K562 (cell line): ENCODE data around the gene PTTG1IP. TPM values are rescaled to one million over a fixed set of nuclear protein-coding genes. Genes with fewer than 3 reads are reported as not detected.

ENCODE experiments used
- CHD1 ChIP-seq: fragments of 200-600 bp; sonication (generic); IDR thresholded peaks from one replicate; pipeline ENCODE4 v1.6.1; 2012; ENCODE audit warnings: mild to moderate bottlenecking, moderate library complexity, low read length, inconsistent platforms
- GATAD2B ChIP-seq: fragments of 450-650 bp; IDR thresholded peaks from 2 replicates; pipeline ENCODE4 v1.6.1; 2017; ENCODE audit warnings: mild to moderate bottlenecking, borderline replicate concordance
- RCOR1 ChIP-seq, 2 experiments: IDR thresholded peaks; 2 replicates each; pipeline ENCODE4 v1.6.1; 2012; ENCODE audit warnings: low read depth in 2 of 2, low read length in 2 of 2, borderline replicate concordance in 1 of 2, improper control_type of control experiment in 1 of 2
- SMARCC2 ChIP-seq: fragments of 450-650 bp; IDR thresholded peaks from 2 replicates; pipeline ENCODE4 v1.6.1; 2017; ENCODE audit warnings: antibody characterized with exemption, moderate library complexity, mild to moderate bottlenecking, low read depth
- YY1 ChIP-seq, 3 experiments: IDR thresholded peaks; 2 replicates each; pipeline ENCODE4 v1.6.1; 2011; ENCODE audit warnings: low read length in 2 of 3, mild to moderate bottlenecking in 2 of 3, moderate library complexity in 2 of 3, borderline replicate concordance in 1 of 3, control low read depth in 1 of 3, low read depth in 1 of 3; ENCODE audit not compliant: insufficient read depth in 3 of 3, insufficient replicate concordance in 2 of 3, control insufficient read depth in 1 of 3, insufficient read length in 1 of 3; ENCODE audit errors: extremely low read depth in 1 of 3
- ZNF165 ChIP-seq: fragments of 250-450 bp; sonication (Bioruptor Pico); IDR thresholded peaks from 2 replicates; pipeline ENCODE4 v1.4.0; 2020; ENCODE audit warnings: borderline replicate concordance
- ZNF316 ChIP-seq: fragments of 450-650 bp; IDR thresholded peaks from 2 replicates; pipeline ENCODE4 v1.6.1; 2016
- polyA plus RNA-seq, 8 experiments: library from polyadenylated mRNA; depleted of rRNA in 4 of 8; stranded (reverse) in 5 of 8; unstranded in 3 of 8; fragments of >200 nt; fragmentation: Nextera tagmentation in 2 of 8; fragmentation: Illumina TruSeq in 1 of 8; extraction: Ambion mirVana in 2 of 8; extraction: Trizol in 1 of 8; gene quantifications; 2 replicates each; pipeline versions ENCODE4 v1.2.1 to v1.2.3, GENCODE V29; 2011 to 2014; ENCODE audit warnings: inconsistent platforms in 1 of 8, missing spikeins in 1 of 8
- total RNA-seq, 7 experiments: library from RNA; depleted of rRNA in 6 of 7; stranded (reverse); fragments of >200 nt in 6 of 7; fragmentation: Illumina TruSeq in 2 of 7; extraction: Trizol in 2 of 7; gene quantifications; 2 replicates each; pipeline versions ENCODE4 v1.2.1 to v1.2.3, GENCODE V29; 2011 to 2021; ENCODE audit warnings: low replicate concordance in 1 of 7
- TF ChIP-seq, protein P1 (sequence below), 2 experiments: fragments of 450-650 bp in 1 of 2; sonication (generic) in 1 of 2; formaldehyde crosslinking in 1 of 2; IDR thresholded peaks; 2 replicates each; pipeline versions ENCODE4 v1.7.1 to v1.9.0; 2016 to 2022; ENCODE audit warnings: inconsistent platforms in 1 of 2, mild to moderate bottlenecking in 1 of 2, missing genetic modification reagents in 1 of 2
- TF ChIP-seq, protein P2 (sequence below), 2 experiments: IDR thresholded peaks; 2 replicates each; pipeline ENCODE4 v1.6.1; 2012; ENCODE audit warnings: improper control_type of control experiment in 2 of 2, low read depth in 2 of 2, low read length in 2 of 2, borderline replicate concordance in 1 of 2
- TF ChIP-seq, protein P3 (sequence below): fragments of 450-650 bp; IDR thresholded peaks from one replicate; pipeline ENCODE4 v1.6.1; 2018; ENCODE audit warnings: mild to moderate bottlenecking, moderate library complexity; ENCODE audit not compliant: partially characterized antibody

PTTG1IP gene
- total and polyA plus RNA-seq, 9 of the 15 experiments (the other 6 are each of a cell fraction or from before 2014, with no cell fraction given): 5.0 to 99.3 (median 82.4) TPM

DNA sequence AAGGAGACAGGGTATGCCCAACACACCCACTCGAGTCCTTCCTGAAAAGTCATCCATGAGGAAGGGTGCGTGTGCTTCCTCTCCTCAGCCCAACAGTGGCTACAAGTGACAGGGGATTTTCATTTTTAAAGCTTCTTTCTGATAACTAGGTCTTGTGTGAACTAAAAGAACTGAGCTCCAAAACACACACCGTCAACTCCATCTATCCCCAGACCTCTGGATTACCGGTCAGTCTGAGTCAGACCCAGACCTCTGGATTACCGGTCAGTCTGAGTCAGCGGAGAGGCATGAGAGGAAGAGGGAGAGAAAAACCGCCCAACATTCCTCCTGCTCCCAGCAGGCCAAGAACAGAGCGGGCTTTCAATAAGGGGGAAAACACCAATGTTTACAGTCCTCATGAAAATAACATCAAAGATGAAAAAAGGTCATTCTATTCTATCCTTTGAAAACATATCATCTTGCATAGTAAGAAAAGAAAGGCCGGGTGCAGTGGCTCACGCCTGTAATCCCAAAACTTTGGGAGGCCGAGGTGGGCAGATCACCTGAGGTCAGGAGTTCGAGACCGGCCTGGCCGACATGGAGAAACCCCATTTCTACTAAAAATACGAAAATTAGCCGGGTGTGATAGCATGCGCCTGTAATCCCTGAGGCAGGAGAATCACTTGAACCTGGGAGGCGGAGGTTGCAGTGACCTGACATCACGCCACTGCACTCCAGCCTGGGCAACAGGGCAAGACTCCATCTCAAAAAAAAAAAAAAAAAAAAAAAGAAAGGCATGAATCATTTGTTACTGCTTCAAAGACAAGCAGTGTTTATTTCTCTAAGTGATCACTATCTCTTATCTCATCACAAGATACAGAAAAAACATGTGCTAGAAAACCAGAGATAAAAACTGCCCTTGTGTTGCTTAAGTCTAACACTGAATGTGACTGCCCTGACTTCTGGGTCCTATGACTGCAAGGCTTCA lies 3.4 kb downstream of the PTTG1IP start (continued):
- TF ChIP-seq RCOR1 (IDR thresholded peaks at IDR 0.05; ENCODE audit: borderline replicate concordance in 1 of 2, low read depth in 2 of 2, low read length in 2 of 2) (peak in 1 of 2 experiments; percentile 53; a peak in 1 of 4 replicates), YY1 (IDR thresholded peaks at IDR 0.05; ENCODE audit: borderline replicate concordance in 1 of 3, control insufficient read depth in 1 of 3, extremely low read depth in 1 of 3, insufficient read depth in 3 of 3, insufficient read length in 1 of 3, insufficient replicate concordance in 2 of 3, low read depth in 1 of 3, low read length in 2 of 3) (peak in 1 of 3 experiments; percentile 24), ZNF316 (0 out of 2 replicates have a peak, but pooled peaks have one; percentile 5), GATAD2B (0 out of 2 replicates have a peak, but pooled peaks have one; percentile 32), CHD1 (no peak), ZNF165 (no peak), SMARCC2 (peak; percentile 41; the same call in 1 of the 2 replicates)
- TF ChIP-seq, protein P1, sequence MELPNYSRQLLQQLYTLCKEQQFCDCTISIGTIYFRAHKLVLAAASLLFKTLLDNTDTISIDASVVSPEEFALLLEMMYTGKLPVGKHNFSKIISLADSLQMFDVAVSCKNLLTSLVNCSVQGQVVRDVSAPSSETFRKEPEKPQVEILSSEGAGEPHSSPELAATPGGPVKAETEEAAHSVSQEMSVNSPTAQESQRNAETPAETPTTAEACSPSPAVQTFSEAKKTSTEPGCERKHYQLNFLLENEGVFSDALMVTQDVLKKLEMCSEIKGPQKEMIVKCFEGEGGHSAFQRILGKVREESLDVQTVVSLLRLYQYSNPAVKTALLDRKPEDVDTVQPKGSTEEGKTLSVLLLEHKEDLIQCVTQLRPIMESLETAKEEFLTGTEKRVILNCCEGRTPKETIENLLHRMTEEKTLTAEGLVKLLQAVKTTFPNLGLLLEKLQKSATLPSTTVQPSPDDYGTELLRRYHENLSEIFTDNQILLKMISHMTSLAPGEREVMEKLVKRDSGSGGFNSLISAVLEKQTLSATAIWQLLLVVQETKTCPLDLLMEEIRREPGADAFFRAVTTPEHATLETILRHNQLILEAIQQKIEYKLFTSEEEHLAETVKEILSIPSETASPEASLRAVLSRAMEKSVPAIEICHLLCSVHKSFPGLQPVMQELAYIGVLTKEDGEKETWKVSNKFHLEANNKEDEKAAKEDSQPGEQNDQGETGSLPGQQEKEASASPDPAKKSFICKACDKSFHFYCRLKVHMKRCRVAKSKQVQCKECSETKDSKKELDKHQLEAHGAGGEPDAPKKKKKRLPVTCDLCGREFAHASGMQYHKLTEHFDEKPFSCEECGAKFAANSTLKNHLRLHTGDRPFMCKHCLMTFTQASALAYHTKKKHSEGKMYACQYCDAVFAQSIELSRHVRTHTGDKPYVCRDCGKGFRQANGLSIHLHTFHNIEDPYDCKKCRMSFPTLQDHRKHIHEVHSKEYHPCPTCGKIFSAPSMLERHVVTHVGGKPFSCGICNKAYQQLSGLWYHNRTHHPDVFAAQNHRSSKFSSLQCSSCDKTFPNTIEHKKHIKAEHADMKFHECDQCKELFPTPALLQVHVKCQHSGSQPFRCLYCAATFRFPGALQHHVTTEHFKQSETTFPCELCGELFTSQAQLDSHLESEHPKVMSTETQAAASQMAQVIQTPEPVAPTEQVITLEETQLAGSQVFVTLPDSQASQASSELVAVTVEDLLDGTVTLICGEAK (IDR thresholded peaks at IDR 0.05): peak; percentile 38; the same call in 1 of the 2 replicates
- TF ChIP-seq, protein P1 (CRISPR knock-in tag; IDR thresholded peaks at IDR 0.05): no peak
- TF ChIP-seq, protein P2, sequence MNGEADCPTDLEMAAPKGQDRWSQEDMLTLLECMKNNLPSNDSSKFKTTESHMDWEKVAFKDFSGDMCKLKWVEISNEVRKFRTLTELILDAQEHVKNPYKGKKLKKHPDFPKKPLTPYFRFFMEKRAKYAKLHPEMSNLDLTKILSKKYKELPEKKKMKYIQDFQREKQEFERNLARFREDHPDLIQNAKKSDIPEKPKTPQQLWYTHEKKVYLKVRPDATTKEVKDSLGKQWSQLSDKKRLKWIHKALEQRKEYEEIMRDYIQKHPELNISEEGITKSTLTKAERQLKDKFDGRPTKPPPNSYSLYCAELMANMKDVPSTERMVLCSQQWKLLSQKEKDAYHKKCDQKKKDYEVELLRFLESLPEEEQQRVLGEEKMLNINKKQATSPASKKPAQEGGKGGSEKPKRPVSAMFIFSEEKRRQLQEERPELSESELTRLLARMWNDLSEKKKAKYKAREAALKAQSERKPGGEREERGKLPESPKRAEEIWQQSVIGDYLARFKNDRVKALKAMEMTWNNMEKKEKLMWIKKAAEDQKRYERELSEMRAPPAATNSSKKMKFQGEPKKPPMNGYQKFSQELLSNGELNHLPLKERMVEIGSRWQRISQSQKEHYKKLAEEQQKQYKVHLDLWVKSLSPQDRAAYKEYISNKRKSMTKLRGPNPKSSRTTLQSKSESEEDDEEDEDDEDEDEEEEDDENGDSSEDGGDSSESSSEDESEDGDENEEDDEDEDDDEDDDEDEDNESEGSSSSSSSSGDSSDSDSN (IDR thresholded peaks at IDR 0.05; ENCODE audit: borderline replicate concordance in 1 of 2, low read depth in 2 of 2, low read length in 2 of 2): peak; percentile 65 to 90; a peak in 3 of 4 replicates
- TF ChIP-seq, protein P3, sequence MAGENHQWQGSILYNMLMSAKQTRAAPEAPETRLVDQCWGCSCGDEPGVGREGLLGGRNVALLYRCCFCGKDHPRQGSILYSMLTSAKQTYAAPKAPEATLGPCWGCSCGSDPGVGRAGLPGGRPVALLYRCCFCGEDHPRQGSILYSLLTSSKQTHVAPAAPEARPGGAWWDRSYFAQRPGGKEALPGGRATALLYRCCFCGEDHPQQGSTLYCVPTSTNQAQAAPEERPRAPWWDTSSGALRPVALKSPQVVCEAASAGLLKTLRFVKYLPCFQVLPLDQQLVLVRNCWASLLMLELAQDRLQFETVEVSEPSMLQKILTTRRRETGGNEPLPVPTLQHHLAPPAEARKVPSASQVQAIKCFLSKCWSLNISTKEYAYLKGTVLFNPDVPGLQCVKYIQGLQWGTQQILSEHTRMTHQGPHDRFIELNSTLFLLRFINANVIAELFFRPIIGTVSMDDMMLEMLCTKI: no peak
